Keratinocyte (primary cell): ENCODE measurements around the gene UCP2. TPM values are rescaled to one million over a fixed set of nuclear protein-coding genes. Genes with fewer than 3 reads are reported as not detected.

ENCODE experiments used
- DNase-seq: peaks from one replicate; pipeline ENCODE4 v3.0.0-alpha.2; 2011; ENCODE audit warnings: low read depth, missing footprints, low spot score
- FAIRE-seq: peaks from 2 replicates; lab custom pipeline; 2011; peaks lifted over from hg19 to GRCh38; lab: Jason Lieb, UNC
- H2AFZ ChIP-seq: 2 replicates; pipeline ENCODE4 v1.6.0; 2012; ENCODE audit warnings: low read length, control low read depth, inconsistent platforms; ENCODE audit not compliant: control insufficient read depth
- H3K27ac ChIP-seq: 2 replicates; pipeline ENCODE4 v1.5.1; 2011; ENCODE audit warnings: low read length; ENCODE audit not compliant: control insufficient read depth, insufficient read depth
- H3K27me3 ChIP-seq: 3 replicates; pipeline ENCODE4 v1.6.0; 2011; ENCODE audit warnings: low read length; ENCODE audit not compliant: control insufficient read depth, insufficient read depth; ENCODE audit errors: extremely low read depth
- H3K36me3 ChIP-seq, 2 experiments: 2 replicates in 1 of 2; 3 replicates in 1 of 2; pipeline ENCODE4 v1.5.1; 2011; ENCODE audit warnings: low read length in 2 of 2, mild to moderate bottlenecking in 1 of 2; ENCODE audit not compliant: control insufficient read depth in 2 of 2, insufficient read depth in 2 of 2; ENCODE audit errors: extremely low read depth in 1 of 2
- H3K4me1 ChIP-seq: 3 replicates; pipeline ENCODE4 v1.5.1; 2011; ENCODE audit warnings: low read length; ENCODE audit not compliant: control insufficient read depth, insufficient read depth; ENCODE audit errors: extremely low read depth
- H3K4me2 ChIP-seq: 3 replicates; pipeline ENCODE4 v1.6.0; 2011; ENCODE audit warnings: low read depth, low read length; ENCODE audit not compliant: control insufficient read depth, insufficient read depth; ENCODE audit errors: extremely low read depth
- H3K4me3 ChIP-seq, 3 experiments: fragments of 200-600 bp in 1 of 3; sonication (generic) in 1 of 3; 2 replicates in 2 of 3; 3 replicates in 1 of 3; pipeline ENCODE4 v1.5.1; 2011 to 2016; ENCODE audit warnings: low read length in 3 of 3, mild to moderate bottlenecking in 3 of 3, control low read depth in 2 of 3, inconsistent platforms in 1 of 3, low read depth in 1 of 3, mixed read lengths in 1 of 3, mixed run types in 1 of 3, moderate library complexity in 1 of 3; ENCODE audit not compliant: control insufficient read depth in 2 of 3, insufficient read depth in 2 of 3; ENCODE audit errors: extremely low read depth in 1 of 3
- H3K79me2 ChIP-seq: 2 replicates; pipeline ENCODE4 v1.6.0; 2012; ENCODE audit warnings: low read length; ENCODE audit not compliant: control insufficient read depth, insufficient read depth
- H3K9ac ChIP-seq: 3 replicates; pipeline ENCODE4 v1.6.0; 2011; ENCODE audit warnings: low read length; ENCODE audit not compliant: control insufficient read depth, insufficient read depth; ENCODE audit errors: extremely low read depth
- H3K9me1 ChIP-seq: 3 replicates; pipeline ENCODE4 v1.6.0; 2011; ENCODE audit warnings: low read length; ENCODE audit not compliant: control insufficient read depth, insufficient read depth; ENCODE audit errors: extremely low read depth
- H3K9me3 ChIP-seq: 2 replicates; pipeline ENCODE4 v1.5.1; 2012; ENCODE audit warnings: low read depth, low read length; ENCODE audit not compliant: control insufficient read depth
- H4K20me1 ChIP-seq: 3 replicates; pipeline ENCODE4 v1.6.0; 2011; ENCODE audit warnings: low read length; ENCODE audit not compliant: control insufficient read depth, insufficient read depth; ENCODE audit errors: extremely low read depth
- CTCF ChIP-seq, 3 experiments: IDR thresholded peaks in 1 of 3; conservative IDR thresholded peaks in 1 of 3; optimal IDR thresholded peaks in 1 of 3; 2 replicates in 2 of 3; 3 replicates in 1 of 3; pipeline versions ENCODE3 to v1.5.1; 2011; ENCODE audit warnings: low read length in 3 of 3, mild to moderate bottlenecking in 3 of 3, moderate library complexity in 2 of 3, control low read depth in 1 of 3, inconsistent platforms in 1 of 3; ENCODE audit not compliant: insufficient read depth in 2 of 3; ENCODE audit errors: extremely low read depth in 1 of 3
- EZH2 ChIP-seq: IDR thresholded peaks from one replicate; pipeline ENCODE4 v1.6.1; 2012; ENCODE audit warnings: inconsistent platforms, mild to moderate bottlenecking, low read length, moderate library complexity
- dilution Hi-C: fragments of 300-500 bp; cut with MboI; formaldehyde crosslinking; loops from one replicate; pipeline ENCODE4 v1.7.0; 2020; ENCODE audit warnings: low sequenced_read_pairs; ENCODE audit not compliant: extremely low pct_ligation_motif_present
- polyA plus RNA-seq, 5 experiments: library from polyadenylated mRNA; depleted of rRNA in 3 of 5; stranded (reverse) in 3 of 5; stranded (forward) in 1 of 5; unstranded in 1 of 5; fragments of >200 nt; gene quantifications; 1 replicate in 1 of 5; 2 replicates in 3 of 5; 3 replicates in 1 of 5; pipeline versions ENCODE4 v1.2.1 to v1.2.3, GENCODE V29; 2011 to 2012; ENCODE audit warnings: missing spikeins in 2 of 5, low read depth in 1 of 5, low replicate concordance in 1 of 5

UCP2 gene
- polyA plus RNA-seq, 1 donor (not counting 4 experiments of a cell fraction or from before 2014, with no cell fraction given) = 1.1 TPM

GRCh38 chr11:73949246-73949645 is 33.4 kb downstream of the UCP2 start:
- Histone ChIP-seq H3K9ac (no peak overlapping the region), H3K9me3 (no peaks in the 10 kb centered on the region), H3K27me3 (no peaks in the 10 kb centered on the region), H4K20me1 (no peaks in the 10 kb centered on the region), H3K27ac (no peak overlapping the region), H3K36me3 (no peaks in the 10 kb centered on the region), H3K4me2 (no peak overlapping the region), H3K79me2 (no peaks in the 10 kb centered on the region), H3K4me3 (no peak overlapping the region), H3K4me1 (no peaks in the 10 kb centered on the region), H2AFZ (no peak overlapping the region), H3K9me1 (no peaks in the 10 kb centered on the region)
- dilution Hi-C loops = no loop called here
- no peak for DNase-seq
- FAIRE-seq = no peak
- TF ChIP-seq CTCF (optimal IDR thresholded peaks at IDR 0.05 in 1 of 3, IDR thresholded peaks at IDR 0.05 in 1 of 3, conservative IDR thresholded peaks at IDR 0.05 in 1 of 3; ENCODE audit: extremely low read depth in 1 of 3, insufficient read depth in 2 of 3, low read length in 3 of 3) (no peak), EZH2 (no peak)

GRCh38 chr11:73946798-73947458 is 35.7 kb downstream of the UCP2 start:
- Histone ChIP-seq H3K79me2 (no peaks in the 10 kb centered on the region), H3K9me3 (no peaks in the 10 kb centered on the region), H3K9me1 (no peaks in the 10 kb centered on the region), H3K9ac (no peak overlapping the region), H3K27me3 (no peaks in the 10 kb centered on the region), H2AFZ (no peak overlapping the region), H3K36me3 (no peaks in the 10 kb centered on the region), H3K4me3 (no peak overlapping the region), H3K4me1 (no peaks in the 10 kb centered on the region), H3K27ac (no peak overlapping the region), H3K4me2 (no peak overlapping the region), H4K20me1 (no peaks in the 10 kb centered on the region)
- FAIRE-seq (no peak), DNase-seq (no peak)
- dilution Hi-C loops = no loop called here
- no peak for TF ChIP-seq CTCF (optimal IDR thresholded peaks at IDR 0.05 in 1 of 3, IDR thresholded peaks at IDR 0.05 in 1 of 3, conservative IDR thresholded peaks at IDR 0.05 in 1 of 3; ENCODE audit: extremely low read depth in 1 of 3, insufficient read depth in 2 of 3, low read length in 3 of 3)
- TF ChIP-seq EZH2 = no peak
